ENCODE data around the gene CBY1.

DNA sequence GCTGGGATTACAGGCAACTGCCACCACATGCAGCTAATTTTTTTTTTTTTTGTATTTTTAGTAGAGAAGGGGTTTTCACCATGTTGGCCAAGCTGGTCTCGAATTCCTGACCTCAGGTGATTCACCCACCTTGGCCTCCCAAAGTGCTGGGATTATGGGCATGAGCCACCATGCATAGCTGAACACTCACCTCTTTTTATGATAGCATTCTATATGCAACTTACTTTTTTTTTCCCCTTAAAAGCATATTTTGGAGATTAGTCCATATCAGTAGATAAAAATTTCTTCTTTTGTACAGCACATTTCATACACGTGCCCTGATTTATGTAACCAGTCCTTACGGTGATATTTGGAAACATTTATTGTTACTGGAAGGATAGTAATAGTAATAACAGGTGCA lies 63.9 kb downstream of the CBY1 start:
- TF ChIP-seq, protein P1, sequence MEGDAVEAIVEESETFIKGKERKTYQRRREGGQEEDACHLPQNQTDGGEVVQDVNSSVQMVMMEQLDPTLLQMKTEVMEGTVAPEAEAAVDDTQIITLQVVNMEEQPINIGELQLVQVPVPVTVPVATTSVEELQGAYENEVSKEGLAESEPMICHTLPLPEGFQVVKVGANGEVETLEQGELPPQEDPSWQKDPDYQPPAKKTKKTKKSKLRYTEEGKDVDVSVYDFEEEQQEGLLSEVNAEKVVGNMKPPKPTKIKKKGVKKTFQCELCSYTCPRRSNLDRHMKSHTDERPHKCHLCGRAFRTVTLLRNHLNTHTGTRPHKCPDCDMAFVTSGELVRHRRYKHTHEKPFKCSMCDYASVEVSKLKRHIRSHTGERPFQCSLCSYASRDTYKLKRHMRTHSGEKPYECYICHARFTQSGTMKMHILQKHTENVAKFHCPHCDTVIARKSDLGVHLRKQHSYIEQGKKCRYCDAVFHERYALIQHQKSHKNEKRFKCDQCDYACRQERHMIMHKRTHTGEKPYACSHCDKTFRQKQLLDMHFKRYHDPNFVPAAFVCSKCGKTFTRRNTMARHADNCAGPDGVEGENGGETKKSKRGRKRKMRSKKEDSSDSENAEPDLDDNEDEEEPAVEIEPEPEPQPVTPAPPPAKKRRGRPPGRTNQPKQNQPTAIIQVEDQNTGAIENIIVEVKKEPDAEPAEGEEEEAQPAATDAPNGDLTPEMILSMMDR (IDR thresholded peaks at IDR 0.05; ENCODE audit: extremely low read depth in 1 of 2, insufficient read depth in 1 of 2, low read depth in 1 of 2, low read length in 2 of 2), result no peak
- TF ChIP-seq FOS (IDR thresholded peaks at IDR 0.05; ENCODE audit: borderline replicate concordance, insufficient read depth, low read length), result no peak
- no peak for TF ChIP-seq POLR2A (IDR thresholded peaks at IDR 0.05; ENCODE audit: low read depth, low read length)
